OCI-LY7 (cell line): ENCODE measurements around the gene CHD9NB.

Experiments used
- CTCF ChIP-seq: fragments of 200-600 bp; sonication (generic); conservative IDR thresholded peaks from 2 replicates; pipeline ENCODE4 v1.5.1; 2014; ENCODE audit warnings: mild to moderate bottlenecking, antibody characterized with exemption, low read length, moderate library complexity, mixed read lengths
- EZH2phosphoT487 ChIP-seq: fragments of 200-600 bp; sonication (generic); IDR thresholded peaks from 2 replicates; pipeline ENCODE4 v1.6.1; 2018; ENCODE audit warnings: low read depth, borderline replicate concordance, mild to moderate bottlenecking, mixed run types, antibody characterized with exemption, low read length, moderate library complexity, mixed read lengths

GRCh38 chr16:53080345-53081031, 27.8 kb upstream of the CHD9NB start:
- TF ChIP-seq CTCF: no peak
- no peak for TF ChIP-seq EZH2phosphoT487
